HL-60 (cell line): ENCODE measurements around the gene TUBB4A.

Experiments used
- CTCF ChIP-seq: IDR thresholded peaks from one replicate; pipeline ENCODE4 v1.5.1; 2011; ENCODE audit warnings: low read length, control low read depth, inconsistent platforms; ENCODE audit not compliant: insufficient read depth
- GABPA ChIP-seq: IDR thresholded peaks from 2 replicates; pipeline ENCODE4 v1.6.1; 2012; ENCODE audit warnings: low read depth
- POLR2AphosphoS5 ChIP-seq: IDR thresholded peaks from 2 replicates; pipeline ENCODE4 v1.6.1; 2012; ENCODE audit warnings: low read depth
- TF ChIP-seq, protein P1 (sequence below): IDR thresholded peaks from 2 replicates; pipeline ENCODE4 v1.6.1; 2012; ENCODE audit warnings: low read depth; ENCODE audit not compliant: insufficient replicate concordance

- TF ChIP-seq CTCF (no peak), POLR2AphosphoS5 (no peak), GABPA (no peak)
- TF ChIP-seq, protein P1, sequence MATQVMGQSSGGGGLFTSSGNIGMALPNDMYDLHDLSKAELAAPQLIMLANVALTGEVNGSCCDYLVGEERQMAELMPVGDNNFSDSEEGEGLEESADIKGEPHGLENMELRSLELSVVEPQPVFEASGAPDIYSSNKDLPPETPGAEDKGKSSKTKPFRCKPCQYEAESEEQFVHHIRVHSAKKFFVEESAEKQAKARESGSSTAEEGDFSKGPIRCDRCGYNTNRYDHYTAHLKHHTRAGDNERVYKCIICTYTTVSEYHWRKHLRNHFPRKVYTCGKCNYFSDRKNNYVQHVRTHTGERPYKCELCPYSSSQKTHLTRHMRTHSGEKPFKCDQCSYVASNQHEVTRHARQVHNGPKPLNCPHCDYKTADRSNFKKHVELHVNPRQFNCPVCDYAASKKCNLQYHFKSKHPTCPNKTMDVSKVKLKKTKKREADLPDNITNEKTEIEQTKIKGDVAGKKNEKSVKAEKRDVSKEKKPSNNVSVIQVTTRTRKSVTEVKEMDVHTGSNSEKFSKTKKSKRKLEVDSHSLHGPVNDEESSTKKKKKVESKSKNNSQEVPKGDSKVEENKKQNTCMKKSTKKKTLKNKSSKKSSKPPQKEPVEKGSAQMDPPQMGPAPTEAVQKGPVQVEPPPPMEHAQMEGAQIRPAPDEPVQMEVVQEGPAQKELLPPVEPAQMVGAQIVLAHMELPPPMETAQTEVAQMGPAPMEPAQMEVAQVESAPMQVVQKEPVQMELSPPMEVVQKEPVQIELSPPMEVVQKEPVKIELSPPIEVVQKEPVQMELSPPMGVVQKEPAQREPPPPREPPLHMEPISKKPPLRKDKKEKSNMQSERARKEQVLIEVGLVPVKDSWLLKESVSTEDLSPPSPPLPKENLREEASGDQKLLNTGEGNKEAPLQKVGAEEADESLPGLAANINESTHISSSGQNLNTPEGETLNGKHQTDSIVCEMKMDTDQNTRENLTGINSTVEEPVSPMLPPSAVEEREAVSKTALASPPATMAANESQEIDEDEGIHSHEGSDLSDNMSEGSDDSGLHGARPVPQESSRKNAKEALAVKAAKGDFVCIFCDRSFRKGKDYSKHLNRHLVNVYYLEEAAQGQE = no peak
Observed at GRCh38 chr19:6451583-6452222, 50.4 kb downstream of the TUBB4A start.
